ENCODE data around the gene NEURL2. TPM values are rescaled to one million over a fixed set of nuclear protein-coding genes. Genes with fewer than 3 reads are reported as not detected.

Gene NEURL2
- total and polyA plus RNA-seq, 10 of the 15 experiments (the other 5 are each of a cell fraction or from before 2014, with no cell fraction given): 0.53 to 7.0 (median 2.7) TPM

GRCh38 chr20:45852326-45852725 is 38.7 kb downstream of the NEURL2 start:
- Histone ChIP-seq H3K27me3 (replicated peaks in 1 of 2; ENCODE audit: control insufficient read depth in 2 of 2, insufficient read depth in 2 of 2, low read length in 1 of 2) (no peaks in the 10 kb centered on the region), H3K9me3 (replicated peaks; ENCODE audit: control insufficient read depth, insufficient read depth, low read length) (no peaks in the 10 kb centered on the region), H3K4me2 (ENCODE audit: control insufficient read depth, insufficient read depth) (no peak overlapping the region), H3K27ac (ENCODE audit: control insufficient read depth, insufficient read depth) (no peak overlapping the region), H3K4me3 (no peak overlapping the region), H2AFZ (ENCODE audit: control insufficient read depth, low read depth, low read length) (no peak overlapping the region), H3K79me2 (ENCODE audit: control insufficient read depth, insufficient read depth, low read length) (peaks cover 19% of the 10 kb centered on the region), H3K9ac (ENCODE audit: control insufficient read depth, insufficient read depth, low read length) (no peak overlapping the region), H3K4me1 (ENCODE audit: control insufficient read depth, insufficient read depth, low read length) (peaks cover 6% of the 10 kb centered on the region), H4K20me1 (ENCODE audit: control insufficient read depth, insufficient read depth) (no peaks in the 10 kb centered on the region), H3K36me3 (ENCODE audit: control insufficient read depth in 2 of 2, insufficient read depth in 2 of 2, low read length in 1 of 2) (no peaks in the 10 kb centered on the region)
- DNase-seq (ENCODE audit: low read depth, low spot score) (no peak), ATAC-seq (no peak), FAIRE-seq (no peak)
- ChIA-PET RAD21 (ENCODE audit: unreplicated experiment) (no interaction called here), POLR2A (interaction anchor here (1.2 to 2.4 kb wide), 3 partner anchors 10 to 39 kb away, joined by 4 to 10 read pairs (median 7); partner anchors contain the start of gene UBE2C), SMC1A (ENCODE audit: uncharacterized antibody, unreplicated experiment) (interaction anchor here (0.6 to 1.3 kb wide), 4 partner anchors 9 to 109 kb away, joined by 3 to 4 read pairs (median 4); no protein-coding TSS in a partner anchor), CTCF (interaction anchor here (0.8 to 1.6 kb wide), 5 partner anchors 10 to 118 kb away, joined by 3 to 6 read pairs (median 4); no protein-coding TSS in a partner anchor)
- no peak for TF ChIP-seq TCF3 (IDR thresholded peaks at IDR 0.05; ENCODE audit: borderline replicate concordance, insufficient read depth, low read depth, low read length)
- TF ChIP-seq CHD1 (IDR thresholded peaks at IDR 0.05; ENCODE audit: low read depth, low read length): no peak
- TF ChIP-seq JUND (IDR thresholded peaks at IDR 0.05; ENCODE audit: low read depth, low read length): no peak
- no peak for TF ChIP-seq ZNF274 (IDR thresholded peaks at IDR 0.05; ENCODE audit: insufficient read depth, insufficient read length)
- TF ChIP-seq MAX (IDR thresholded peaks at IDR 0.05; ENCODE audit: low read depth, low read length): no peak
- no peak for TF ChIP-seq ZBTB11 (CRISPR knock-in tag; IDR thresholded peaks at IDR 0.05)
- no peak for TF ChIP-seq EED (IDR thresholded peaks at IDR 0.05; ENCODE audit: low read depth)
- no peak for TF ChIP-seq CTCF (IDR thresholded peaks at IDR 0.05 in 2 of 3, conservative IDR thresholded peaks at IDR 0.05 in 1 of 3; ENCODE audit: control insufficient read depth in 2 of 3, extremely low read depth in 1 of 3, insufficient read depth in 1 of 3, low read depth in 3 of 3, low read length in 3 of 3)
- no peak for TF ChIP-seq RB1 (IDR thresholded peaks at IDR 0.05; ENCODE audit: borderline replicate concordance)
- no peak for TF ChIP-seq ZSCAN29 (IDR thresholded peaks at IDR 0.05)
- no peak for TF ChIP-seq MYB (IDR thresholded peaks at IDR 0.05; ENCODE audit: borderline replicate concordance, low read depth, low read length)
- TF ChIP-seq FOS (IDR thresholded peaks at IDR 0.05; ENCODE audit: borderline replicate concordance, extremely low read depth, insufficient read length): no peak
- no peak for TF ChIP-seq JUNB (IDR thresholded peaks at IDR 0.05)
- no peak for TF ChIP-seq GABPA (IDR thresholded peaks at IDR 0.05; ENCODE audit: low read depth)
- TF ChIP-seq SUZ12 (IDR thresholded peaks at IDR 0.05; ENCODE audit: unreplicated experiment): no peak
- TF ChIP-seq HSF1 (IDR thresholded peaks at IDR 0.05; ENCODE audit: low read depth, low read length): no peak
- 100% methylated on average over 6 of the region's 6 CpGs for WGBS (ENCODE audit: insufficient coverage, insufficient replicate concordance, low lambda C conversion rate, missing lambda C conversion rate)
- no TSS peak for BruUV-seq (replicated peaks)
- intact Hi-C loops (cut with micrococcal nuclease; ENCODE audit: unreplicated experiment): no loop called here
- in situ Hi-C loops (cut with MboI): no loop called here
